ENCODE results near the gene BCAN. TPM values are rescaled to one million over a fixed set of nuclear protein-coding genes. Genes with fewer than 3 reads are reported as not detected.

BCAN gene
- total and polyA plus RNA-seq, 2 of the 4 experiments (the other 2 are of a cell fraction): 0.07 TPM; not detected in 1

DNA sequence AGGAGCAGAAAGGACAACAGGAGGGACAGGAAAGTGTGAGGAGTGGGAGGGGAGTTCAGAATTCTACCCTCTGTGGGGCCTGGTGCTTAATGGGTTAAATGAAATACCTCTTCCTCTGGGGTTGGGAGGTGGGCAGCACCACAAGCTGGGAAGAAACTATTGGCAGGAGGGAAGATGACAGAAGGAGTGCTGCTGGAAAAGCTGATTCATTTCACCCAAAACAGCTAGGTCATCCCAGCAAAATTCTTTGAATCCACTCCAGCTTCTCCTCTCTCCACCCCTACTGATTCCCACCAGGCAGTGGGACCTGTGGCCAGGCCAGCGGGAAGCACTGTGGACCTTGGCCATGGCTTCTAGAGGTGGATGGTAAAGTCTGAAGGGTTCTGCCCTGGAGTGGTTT is 12.8 kb downstream of the BCAN start:
- Histone ChIP-seq H3K9me1 (ENCODE audit: insufficient read depth, low read length) (no peaks in the 10 kb centered on the region), H2AK5ac (ENCODE audit: low read depth, low read length) (no peak overlapping the region), H3K36me3 (ENCODE audit: control insufficient read depth, insufficient read depth, low read length) (no peaks in the 10 kb centered on the region), H2BK20ac (ENCODE audit: low read depth, low read length) (no peak overlapping the region), H4K8ac (ENCODE audit: low read depth in 2 of 2, low read length in 2 of 2) (no peak overlapping the region), H3K18ac (ENCODE audit: low read depth, low read length) (no peak overlapping the region), H3K4me3 (ENCODE audit: insufficient read depth, low read depth, low read length) (no peak overlapping the region), H3K23ac (ENCODE audit: low read depth, low read length) (no peak overlapping the region), H3K4me1 (ENCODE audit: control insufficient read depth, insufficient read depth, low read length) (peaks cover 3% of the 10 kb centered on the region; the same call in 1 of the 2 replicates), H4K91ac (ENCODE audit: insufficient read depth, low read depth, low read length) (no peak overlapping the region), H3K56ac (ENCODE audit: extremely low read depth, insufficient read depth, low read length) (no peak overlapping the region), H2AFZ (replicated peaks; ENCODE audit: low read length, poor library complexity) (no peak overlapping the region), H2BK15ac (ENCODE audit: low read depth, low read length) (no peak overlapping the region), H3K27me3 (ENCODE audit: control insufficient read depth, insufficient read depth, low read length) (peaks cover 54% of the 10 kb centered on the region), H4K20me1 (ENCODE audit: insufficient read depth, low read length) (0 out of 2 replicates have a peak, but pooled peaks cover 8% of the 10 kb centered on the region), H4K5ac (ENCODE audit: low read depth, low read length) (no peak overlapping the region), H3K14ac (replicated peaks; ENCODE audit: low read depth, low read length) (no peak overlapping the region), H3K9me3 (ENCODE audit: control insufficient read depth, insufficient read depth, low read length) (no peaks in the 10 kb centered on the region), H3K9ac (ENCODE audit: low read depth, low read length) (no peak overlapping the region), H3K4ac (ENCODE audit: low read depth, low read length) (no peak overlapping the region), H2BK5ac (ENCODE audit: low read depth, low read length, poor library complexity, severe bottlenecking) (no peak overlapping the region), H3K4me2 (ENCODE audit: low read depth, low read length) (no peak overlapping the region), H3K27ac (ENCODE audit: insufficient read depth, low read length) (no peak overlapping the region), H3K79me1 (ENCODE audit: low read depth in 1 of 2, low read length in 2 of 2) (no peaks in the 10 kb centered on the region), H2AK9ac (replicated peaks; ENCODE audit: low read depth, low read length, poor library complexity) (no peak overlapping the region), H2BK120ac (ENCODE audit: low read depth, low read length) (no peak overlapping the region)
- dilution Hi-C loops (cut with HindIII; ENCODE audit: low sequenced_read_pairs, unreplicated experiment) (no loop called here), intact Hi-C loops (cut with micrococcal nuclease) (no loop called here), in situ Hi-C loops (cut with MboI; ENCODE audit: low sequenced_read_pairs) (loop anchor here (5.0 kb wide), 1 partner anchor 32 kb away; no protein-coding TSS in a partner anchor)
- DNase-seq (no peak), ATAC-seq (ENCODE audit: low read depth) (no peak)
- ChIA-PET CTCF (interaction anchor here (1.0 kb wide), 1 partner anchor 22 kb away, joined by 3 read pairs; the partner anchor contains the start of gene NES), POLR2A (ENCODE audit: unreplicated experiment) (no interaction called here)
- TF ChIP-seq MAFK (IDR thresholded peaks at IDR 0.05; ENCODE audit: low read depth, low read length): no peak
- TF ChIP-seq FOS (IDR thresholded peaks at IDR 0.05; ENCODE audit: low read depth, low read length): no peak
- TF ChIP-seq RAD21 (IDR thresholded peaks at IDR 0.05; ENCODE audit: low read length): no peak
- BruUV-seq (replicated peaks): no TSS peak
- no CpG with 5 or more reads among the region's 1 CpG for WGBS, 2 experiments (ENCODE audit: extremely low coverage in 2 of 2, insufficient read length in 1 of 2)

Data from IMR-90 (cell line).